Karpas-422 (cell line): ENCODE data around the gene PLA2G2E. TPM values are rescaled to one million over a fixed set of nuclear protein-coding genes. Genes with fewer than 3 reads are reported as not detected.

Experiments used
- DNase-seq: peaks from one replicate; pipeline ENCODE4 v3.0.0-alpha.2; 2015
- H2AFZ ChIP-seq: fragments of 200-600 bp; sonication (generic); 2 replicates; pipeline ENCODE4 v1.6.1; 2014; ENCODE audit warnings: antibody characterized with exemption, low read length, mixed read lengths
- H3K27ac ChIP-seq: fragments of 200-600 bp; sonication (generic); 2 replicates; pipeline ENCODE4 v1.5.1; 2014; ENCODE audit warnings: mild to moderate bottlenecking, low read length, moderate library complexity
- H3K27me3 ChIP-seq: fragments of 200-600 bp; sonication (generic); 2 replicates; pipeline ENCODE4 v1.6.1; 2014; ENCODE audit warnings: low read length, mixed read lengths
- H3K36me3 ChIP-seq: fragments of 200-600 bp; sonication (generic); 2 replicates; pipeline ENCODE4 v1.6.1; 2014; ENCODE audit warnings: low read length, mixed read lengths; ENCODE audit not compliant: insufficient read depth
- H3K4me1 ChIP-seq: fragments of 200-600 bp; sonication (generic); 2 replicates; pipeline ENCODE4 v1.6.1; 2014; ENCODE audit warnings: mild to moderate bottlenecking, low read length, mixed read lengths
- H3K4me2 ChIP-seq: fragments of 200-600 bp; sonication (generic); 2 replicates; pipeline ENCODE4 v1.6.1; 2014; ENCODE audit warnings: low read length, low read depth, mild to moderate bottlenecking; ENCODE audit not compliant: poor library complexity, severe bottlenecking
- H3K4me3 ChIP-seq: fragments of 200-600 bp; sonication (generic); 2 replicates; pipeline ENCODE4 v1.5.1; 2014; ENCODE audit warnings: mild to moderate bottlenecking, antibody characterized with exemption, low read length, mixed read lengths
- H3K79me2 ChIP-seq: fragments of 200-600 bp; sonication (generic); 2 replicates; pipeline ENCODE4 v1.6.1; 2014; ENCODE audit warnings: mild to moderate bottlenecking, low read length, mixed read lengths
- H3K9ac ChIP-seq: fragments of 200-600 bp; sonication (generic); 2 replicates; pipeline ENCODE4 v1.6.0; 2014; ENCODE audit warnings: low read length
- H3K9me2 ChIP-seq: fragments of 200-600 bp; sonication (generic), shearing (Covaris generic); replicated peaks from 2 replicates; pipeline ENCODE4 v1.6.0; 2014; ENCODE audit warnings: mild to moderate bottlenecking, low read length, moderate library complexity; ENCODE audit not compliant: insufficient read depth
- H3K9me3 ChIP-seq: fragments of 300-700, 200-600 bp; sonication (generic); 2 replicates; pipeline ENCODE4 v1.6.1; 2014; ENCODE audit warnings: low read length, mixed read lengths
- H4K20me1 ChIP-seq: fragments of 200-600 bp; sonication (generic); 2 replicates; pipeline ENCODE4 v1.6.1; 2014; ENCODE audit warnings: mild to moderate bottlenecking, antibody characterized with exemption, low read length, low read depth; ENCODE audit not compliant: insufficient read depth
- total RNA-seq: library from RNA; depleted of rRNA; stranded (reverse); fragments of >200 nt; shearing (Covaris generic); gene quantifications from 2 replicates; pipeline ENCODE4 v1.2.3, GENCODE V29; 2014; ENCODE audit warnings: low replicate concordance

PLA2G2E gene
- total RNA-seq, 1 experiment from 2014 or later: not detected

DNA sequence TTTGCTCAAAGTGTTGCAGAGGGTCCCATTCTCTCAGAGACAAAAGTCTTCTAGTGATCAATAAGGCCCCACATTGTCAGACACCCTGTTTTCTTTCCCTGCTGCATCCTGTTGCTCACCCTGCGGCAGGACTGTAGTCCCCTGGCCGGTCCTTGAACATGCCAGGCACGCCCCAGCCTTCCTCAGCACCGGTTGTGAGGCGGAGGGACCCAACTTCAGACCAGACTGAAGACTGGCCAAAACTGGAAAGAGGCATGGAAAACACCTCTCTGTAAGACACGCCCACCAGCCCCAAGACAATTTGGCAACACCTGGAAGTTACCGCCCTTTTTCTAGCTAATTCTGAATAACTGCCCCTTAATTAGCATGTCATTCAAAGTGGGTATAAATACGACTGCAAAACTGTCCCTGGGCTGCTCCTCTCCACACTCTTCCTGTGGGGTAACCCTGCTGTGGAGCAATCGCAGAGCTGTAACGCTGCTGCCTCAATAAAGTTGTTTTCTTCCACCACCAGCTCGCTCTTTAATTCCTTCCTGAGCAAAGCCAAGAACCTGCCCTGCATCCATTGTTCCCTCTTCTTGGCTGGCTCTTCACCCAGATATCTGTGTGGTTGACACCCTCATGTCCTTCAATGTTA is 32.2 kb upstream of the PLA2G2E start:
- H3K36me3 ChIP-seq: no peaks in the 10 kb centered on the region
- H3K4me2 ChIP-seq: no peak overlapping the region
- no peak overlapping the region for H3K9ac ChIP-seq
- no peak overlapping the region for H3K27ac ChIP-seq
- H3K4me3 ChIP-seq: no peak overlapping the region
- no peaks in the 10 kb centered on the region for H3K9me2 ChIP-seq
- no peaks in the 10 kb centered on the region for H3K79me2 ChIP-seq
- H4K20me1 ChIP-seq: no peaks in the 10 kb centered on the region
- peaks cover 6% of the 10 kb centered on the region; the same call in 1 of the 2 replicates for H3K27me3 ChIP-seq
- no peak for DNase-seq
- H3K9me3 ChIP-seq: peaks cover 6% of the 10 kb centered on the region; the same call in 1 of the 2 replicates
- no peak overlapping the region for H2AFZ ChIP-seq
- H3K4me1 ChIP-seq: peaks cover 3% of the 10 kb centered on the region

DNA sequence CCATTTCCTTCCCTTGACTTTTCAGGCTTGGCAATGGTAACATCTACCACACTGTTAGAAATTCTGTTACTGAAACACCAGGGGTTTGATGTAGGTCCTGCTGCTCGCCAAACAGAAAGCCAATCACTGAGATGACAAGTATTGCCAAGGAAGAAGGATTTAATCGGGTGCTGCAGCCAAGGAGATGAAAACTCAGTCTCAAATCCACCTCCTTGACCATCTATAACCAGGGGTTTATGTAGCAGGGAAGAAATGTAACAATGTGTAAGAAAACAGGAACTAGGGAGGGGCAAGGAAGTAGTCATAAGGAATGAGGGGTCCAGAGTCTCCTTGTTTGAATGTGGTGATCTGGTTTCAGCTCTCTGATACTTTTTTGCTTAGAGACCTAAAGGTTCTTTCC is 30.6 kb upstream of the PLA2G2E start:
- DNase-seq: no peak
- H3K27me3 ChIP-seq: peaks cover 6% of the 10 kb centered on the region; the same call in 1 of the 2 replicates

DNA sequence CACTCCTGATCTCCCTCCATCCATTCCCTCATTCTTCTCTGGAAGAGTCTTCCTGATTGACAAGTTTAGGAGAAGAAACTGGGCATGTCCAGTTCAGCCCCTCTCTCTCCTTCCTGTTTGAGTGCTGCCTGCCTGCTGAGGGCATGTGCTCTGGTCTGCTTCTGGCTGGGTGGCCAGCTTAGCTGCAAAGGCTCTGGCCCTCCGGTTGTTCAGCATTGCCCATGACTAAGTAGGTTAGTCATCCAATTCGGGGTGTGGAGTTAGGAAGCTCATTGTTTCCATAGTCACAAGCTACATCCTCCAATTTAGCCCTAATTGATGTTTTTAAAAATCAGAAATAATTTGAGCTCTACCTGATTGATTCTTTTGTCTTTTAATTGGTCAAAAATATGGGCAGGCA is 25.6 kb upstream of the PLA2G2E start:
- Histone ChIP-seq H4K20me1 (no peaks in the 10 kb centered on the region), H3K9me2 (no peaks in the 10 kb centered on the region), H3K4me2 (no peak overlapping the region), H3K4me3 (no peak overlapping the region), H3K79me2 (no peaks in the 10 kb centered on the region), H3K27ac (no peak overlapping the region), H3K36me3 (no peaks in the 10 kb centered on the region), H3K27me3 (peaks cover 4% of the 10 kb centered on the region; the same call in 1 of the 2 replicates), H3K9me3 (peaks cover 5% of the 10 kb centered on the region; the same call in 1 of the 2 replicates), H3K4me1 (no peaks in the 10 kb centered on the region), H3K9ac (no peak overlapping the region), H2AFZ (no peak overlapping the region)
- DNase-seq: no peak

More for the DNA sequence above, 30.6 kb upstream of the PLA2G2E start:
- no peaks in the 10 kb centered on the region for H3K9me2 ChIP-seq
- no peaks in the 10 kb centered on the region for H3K79me2 ChIP-seq
- H3K9ac ChIP-seq: no peak overlapping the region
- no peaks in the 10 kb centered on the region for H4K20me1 ChIP-seq
- H2AFZ ChIP-seq: no peak overlapping the region
- no peak overlapping the region for H3K27ac ChIP-seq
- no peaks in the 10 kb centered on the region for H3K4me1 ChIP-seq
- no peak overlapping the region for H3K4me2 ChIP-seq
- no peak overlapping the region for H3K4me3 ChIP-seq
- no peaks in the 10 kb centered on the region for H3K36me3 ChIP-seq
- peaks cover 6% of the 10 kb centered on the region; the same call in 1 of the 2 replicates for H3K9me3 ChIP-seq

DNA sequence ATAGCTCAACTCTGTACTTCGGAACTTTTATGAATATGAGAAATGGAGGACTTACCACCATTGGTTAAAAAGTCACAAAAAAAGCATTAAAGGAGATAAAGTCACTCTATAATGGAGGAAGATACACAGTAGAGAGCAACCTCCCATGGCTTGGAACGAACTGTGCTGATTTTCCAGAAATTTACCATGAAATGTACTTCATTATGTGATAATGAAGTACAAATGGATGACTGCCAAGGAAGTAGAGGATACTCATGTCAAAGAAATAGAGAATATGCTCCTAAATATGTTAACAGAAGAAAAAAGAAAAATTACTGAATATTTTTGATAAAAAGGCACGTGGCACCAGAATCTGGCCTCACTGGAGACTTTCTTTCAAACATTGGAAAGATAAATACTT is 23.6 kb upstream of the PLA2G2E start:
- Histone ChIP-seq H3K36me3 (no peaks in the 10 kb centered on the region), H3K9me3 (no peaks in the 10 kb centered on the region), H3K27me3 (no peaks in the 10 kb centered on the region), H4K20me1 (no peaks in the 10 kb centered on the region), H3K4me1 (no peaks in the 10 kb centered on the region), H3K9ac (no peak overlapping the region), H3K79me2 (no peaks in the 10 kb centered on the region), H3K4me3 (no peak overlapping the region), H3K27ac (no peak overlapping the region), H3K9me2 (no peaks in the 10 kb centered on the region), H2AFZ (no peak overlapping the region), H3K4me2 (no peak overlapping the region)
- no peak for DNase-seq

DNA sequence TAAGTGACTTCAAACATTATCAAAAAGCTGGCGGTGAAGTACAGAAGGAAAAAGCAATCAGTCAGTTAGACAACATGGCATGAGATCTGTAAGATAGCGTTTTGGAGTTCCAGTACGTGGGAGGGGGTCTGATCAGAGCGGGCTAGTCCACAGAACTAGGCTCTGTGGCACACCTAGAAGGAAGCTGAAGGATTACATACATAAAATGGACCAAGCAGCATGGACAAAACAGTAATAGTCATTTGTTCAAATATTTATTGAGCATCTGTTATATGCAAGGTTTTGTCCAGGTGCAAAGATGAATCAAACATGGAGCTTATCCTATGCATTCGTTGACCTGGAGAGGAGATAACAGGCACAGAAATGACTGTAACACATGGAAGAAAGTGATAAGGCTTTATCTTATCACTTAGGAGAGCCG is 22.9 kb upstream of the PLA2G2E start:
- Histone ChIP-seq H3K4me1 (no peaks in the 10 kb centered on the region), H3K36me3 (no peaks in the 10 kb centered on the region), H3K79me2 (no peaks in the 10 kb centered on the region), H3K4me2 (no peak overlapping the region), H3K27me3 (no peaks in the 10 kb centered on the region), H4K20me1 (no peaks in the 10 kb centered on the region), H3K27ac (no peak overlapping the region), H3K9me3 (no peaks in the 10 kb centered on the region), H2AFZ (no peak overlapping the region), H3K4me3 (no peak overlapping the region), H3K9ac (no peak overlapping the region), H3K9me2 (no peaks in the 10 kb centered on the region)
- no peak for DNase-seq

DNA sequence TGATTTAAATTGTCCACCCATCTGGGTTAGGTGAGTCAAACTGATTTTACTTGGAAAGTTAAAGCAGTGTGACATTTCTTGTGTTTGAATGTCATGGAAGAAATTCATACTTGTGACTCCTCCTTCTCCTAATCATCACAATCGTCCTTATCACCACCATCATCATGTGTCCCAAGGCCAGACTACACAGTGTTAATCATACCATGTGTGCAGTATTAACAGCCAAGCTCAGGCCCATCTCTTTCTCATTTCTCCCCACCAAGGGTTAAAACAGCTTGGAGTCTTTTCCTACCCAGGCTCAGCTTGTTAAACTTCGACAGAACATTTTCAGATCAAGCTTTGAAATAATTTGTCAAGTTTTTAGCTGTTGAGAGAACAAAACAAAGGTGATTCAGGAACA is 22.5 kb upstream of the PLA2G2E start:
- no peak overlapping the region for H3K27ac ChIP-seq
- H3K9me3 ChIP-seq: no peaks in the 10 kb centered on the region
- H2AFZ ChIP-seq: no peak overlapping the region
- no peak overlapping the region for H3K4me3 ChIP-seq
- no peaks in the 10 kb centered on the region for H3K79me2 ChIP-seq
- no peak overlapping the region for H3K4me2 ChIP-seq
- no peak for DNase-seq
- H3K27me3 ChIP-seq: no peaks in the 10 kb centered on the region
- no peaks in the 10 kb centered on the region for H3K9me2 ChIP-seq
- H3K4me1 ChIP-seq: no peaks in the 10 kb centered on the region
- H4K20me1 ChIP-seq: no peaks in the 10 kb centered on the region
- H3K36me3 ChIP-seq: no peaks in the 10 kb centered on the region
- no peak overlapping the region for H3K9ac ChIP-seq

DNA sequence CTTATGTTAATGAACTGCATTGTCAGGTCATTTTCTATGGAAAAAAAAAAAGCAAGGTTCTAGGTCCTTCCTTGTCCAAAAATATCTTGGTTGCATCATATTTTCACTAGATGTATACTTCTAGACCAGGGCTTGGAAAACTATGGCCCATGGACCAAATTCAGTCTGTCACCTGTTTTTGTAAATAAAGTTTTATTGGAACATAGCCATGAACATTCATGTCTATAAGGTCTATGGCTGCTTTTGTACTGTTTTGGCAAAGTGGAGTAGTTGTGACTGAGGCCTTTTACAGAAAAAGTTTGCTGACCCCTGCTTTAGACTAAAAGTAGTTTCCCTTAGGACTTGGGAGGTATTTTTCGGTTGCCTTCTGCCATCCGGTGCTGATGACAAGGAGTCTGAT is 19.2 kb upstream of the PLA2G2E start:
- H3K9ac ChIP-seq: no peak overlapping the region
- no peaks in the 10 kb centered on the region for H3K9me2 ChIP-seq
- H3K4me3 ChIP-seq: no peak overlapping the region
- no peaks in the 10 kb centered on the region for H3K9me3 ChIP-seq
- H3K79me2 ChIP-seq: no peaks in the 10 kb centered on the region
- no peaks in the 10 kb centered on the region for H3K27me3 ChIP-seq
- no peaks in the 10 kb centered on the region for H3K36me3 ChIP-seq
- DNase-seq: no peak
- H4K20me1 ChIP-seq: no peaks in the 10 kb centered on the region
- no peak overlapping the region for H2AFZ ChIP-seq
- H3K4me1 ChIP-seq: no peaks in the 10 kb centered on the region
- H3K27ac ChIP-seq: no peak overlapping the region
- H3K4me2 ChIP-seq: no peak overlapping the region

DNA sequence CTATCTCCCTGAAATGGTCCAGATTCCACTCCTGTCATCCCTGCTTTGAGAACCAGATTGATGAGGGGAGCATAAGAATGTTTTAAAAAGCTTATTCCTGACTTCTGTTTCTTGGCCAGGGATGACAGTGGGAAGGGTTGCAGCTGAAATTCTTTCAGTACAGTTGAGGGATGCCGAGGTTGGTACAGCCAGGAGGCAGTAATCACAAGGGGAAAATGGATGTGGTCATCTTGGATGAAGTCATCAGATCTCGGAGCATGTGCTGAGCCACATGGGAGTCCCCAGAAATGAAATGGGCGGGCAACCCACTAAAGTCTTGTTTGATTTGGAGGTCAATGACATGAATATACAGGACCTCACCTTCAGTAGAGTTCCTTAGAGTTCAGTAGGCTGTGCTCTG is 18.7 kb upstream of the PLA2G2E start:
- no peak overlapping the region for H2AFZ ChIP-seq
- no peaks in the 10 kb centered on the region for H3K4me1 ChIP-seq
- no peaks in the 10 kb centered on the region for H3K9me3 ChIP-seq
- no peaks in the 10 kb centered on the region for H4K20me1 ChIP-seq
- no peaks in the 10 kb centered on the region for H3K9me2 ChIP-seq
- no peaks in the 10 kb centered on the region for H3K79me2 ChIP-seq
- H3K9ac ChIP-seq: no peak overlapping the region
- DNase-seq: no peak
- no peak overlapping the region for H3K4me2 ChIP-seq
- H3K4me3 ChIP-seq: no peak overlapping the region
- H3K27me3 ChIP-seq: no peaks in the 10 kb centered on the region
- H3K27ac ChIP-seq: no peak overlapping the region
- H3K36me3 ChIP-seq: no peaks in the 10 kb centered on the region
